Mesenchymal stem cell (in vitro differentiated cells and primary cell): ENCODE results near the gene OTOP2.

Experiments
- DNase-seq: peaks from one replicate; pipeline ENCODE4 v3.0.0-alpha.2; 2013
- H2AFZ ChIP-seq: one replicate; pipeline ENCODE4 v1.6.1; 2013; ENCODE audit warnings: low read depth, mild to moderate bottlenecking, control low read depth, inconsistent platforms, low read length, moderate library complexity
- H2AK5ac ChIP-seq: 2 replicates; pipeline ENCODE4 v1.6.1; 2013; ENCODE audit warnings: low read length, moderate library complexity, mild to moderate bottlenecking, inconsistent platforms; ENCODE audit not compliant: severe bottlenecking
- H2BK120ac ChIP-seq: one replicate; pipeline ENCODE4 v1.6.1; 2013; ENCODE audit warnings: low read depth, mild to moderate bottlenecking, inconsistent platforms, low read length, moderate library complexity
- H2BK12ac ChIP-seq, 2 experiments: one replicate each; pipeline ENCODE4 v1.6.1; 2013; ENCODE audit warnings: inconsistent platforms in 2 of 2, low read length in 2 of 2, mild to moderate bottlenecking in 2 of 2, moderate library complexity in 2 of 2, control low read depth in 1 of 2
- H2BK15ac ChIP-seq: one replicate; pipeline ENCODE4 v1.6.1; 2013; ENCODE audit warnings: mild to moderate bottlenecking, low read depth, inconsistent platforms; ENCODE audit not compliant: poor library complexity, severe bottlenecking
- H2BK5ac ChIP-seq: 2 replicates; pipeline ENCODE4 v1.6.1; 2013; ENCODE audit warnings: low read depth, mild to moderate bottlenecking, low read length, control low read depth, inconsistent platforms; ENCODE audit not compliant: poor library complexity, severe bottlenecking
- H3K14ac ChIP-seq, 2 experiments: one replicate each; pipeline ENCODE4 v1.6.1; 2013; ENCODE audit warnings: inconsistent platforms in 2 of 2, low read length in 2 of 2, control low read depth in 1 of 2, mild to moderate bottlenecking in 1 of 2, moderate library complexity in 1 of 2
- H3K18ac ChIP-seq, 2 experiments: one replicate each; pipeline ENCODE4 v1.6.1; 2013; ENCODE audit warnings: inconsistent platforms in 2 of 2, low read length in 2 of 2, control low read depth in 1 of 2, low read depth in 1 of 2, mild to moderate bottlenecking in 1 of 2
- H3K23ac ChIP-seq, 2 experiments: one replicate each; pipeline ENCODE4 v1.6.1; 2013; ENCODE audit warnings: inconsistent platforms in 2 of 2, low read length in 2 of 2, mild to moderate bottlenecking in 2 of 2, moderate library complexity in 2 of 2, control low read depth in 1 of 2
- H3K27ac ChIP-seq: 2 replicates; pipeline ENCODE4 v1.5.1; 2013; ENCODE audit warnings: mild to moderate bottlenecking, moderate library complexity, low read length, control low read depth, inconsistent platforms; ENCODE audit not compliant: poor library complexity, severe bottlenecking
- H3K27me3 ChIP-seq, 2 experiments: 2 replicates each; pipeline versions ENCODE4 v1.6.1 to v1.7.0; 2013; ENCODE audit warnings: low read length in 2 of 2, mild to moderate bottlenecking in 2 of 2, moderate library complexity in 2 of 2, control low read depth in 1 of 2, inconsistent platforms in 1 of 2; ENCODE audit not compliant: control insufficient read depth in 1 of 2, insufficient read depth in 1 of 2
- H3K36me3 ChIP-seq, 2 experiments: 2 replicates each; pipeline versions ENCODE4 v1.6.1 to v1.7.0; 2013; ENCODE audit warnings: low read length in 2 of 2, control low read depth in 1 of 2, inconsistent platforms in 1 of 2, low read depth in 1 of 2, mild to moderate bottlenecking in 1 of 2; ENCODE audit not compliant: insufficient read depth in 2 of 2, control insufficient read depth in 1 of 2
- H3K4ac ChIP-seq, 2 experiments: one replicate each; pipeline ENCODE4 v1.6.1; 2013; ENCODE audit warnings: inconsistent platforms in 2 of 2, low read length in 2 of 2, mild to moderate bottlenecking in 2 of 2, moderate library complexity in 2 of 2, control low read depth in 1 of 2, low read depth in 1 of 2
- H3K4me1 ChIP-seq: 2 replicates; pipeline ENCODE4 v1.6.1; 2013; ENCODE audit warnings: low read depth, low read length, control low read depth; ENCODE audit not compliant: control insufficient read depth, insufficient read depth
- H3K4me2 ChIP-seq: 2 replicates; pipeline ENCODE4 v1.6.1; 2013; ENCODE audit warnings: low read length, mild to moderate bottlenecking, inconsistent platforms; ENCODE audit not compliant: poor library complexity, severe bottlenecking
- H3K4me3 ChIP-seq, 2 experiments: 2 replicates each; pipeline versions ENCODE4 v1.5.1 to v1.7.0; 2013; ENCODE audit warnings: low read length in 2 of 2, mild to moderate bottlenecking in 2 of 2, control low read depth in 1 of 2, low read depth in 1 of 2; ENCODE audit not compliant: insufficient read depth in 1 of 2
- H3K79me1 ChIP-seq: replicated peaks from 2 replicates; pipeline ENCODE4 v1.6.1; 2013; ENCODE audit warnings: mild to moderate bottlenecking, control low read depth, low read length, inconsistent platforms; ENCODE audit not compliant: poor library complexity, severe bottlenecking
- H3K9ac ChIP-seq: 2 replicates; pipeline ENCODE4 v1.7.0; 2013; ENCODE audit warnings: mild to moderate bottlenecking, low read length, moderate library complexity
- H3K9me3 ChIP-seq: 2 replicates; pipeline ENCODE4 v1.7.0; 2013; ENCODE audit warnings: mild to moderate bottlenecking, low read length; ENCODE audit not compliant: control insufficient read depth
- H4K8ac ChIP-seq: one replicate; pipeline ENCODE4 v1.6.1; 2013; ENCODE audit warnings: inconsistent platforms, mild to moderate bottlenecking, low read length, moderate library complexity
- H4K91ac ChIP-seq: one replicate; pipeline ENCODE4 v1.6.1; 2013; ENCODE audit warnings: mild to moderate bottlenecking, low read length, inconsistent platforms
- WGBS: methylation state at CpG from one replicate; pipeline ENCODE4 v1.1.7; 2013; ENCODE audit warnings: mixed read lengths; 5-methylcytosine and 5-hydroxymethylcytosine counted together

The OTOP2 gene

DNA sequence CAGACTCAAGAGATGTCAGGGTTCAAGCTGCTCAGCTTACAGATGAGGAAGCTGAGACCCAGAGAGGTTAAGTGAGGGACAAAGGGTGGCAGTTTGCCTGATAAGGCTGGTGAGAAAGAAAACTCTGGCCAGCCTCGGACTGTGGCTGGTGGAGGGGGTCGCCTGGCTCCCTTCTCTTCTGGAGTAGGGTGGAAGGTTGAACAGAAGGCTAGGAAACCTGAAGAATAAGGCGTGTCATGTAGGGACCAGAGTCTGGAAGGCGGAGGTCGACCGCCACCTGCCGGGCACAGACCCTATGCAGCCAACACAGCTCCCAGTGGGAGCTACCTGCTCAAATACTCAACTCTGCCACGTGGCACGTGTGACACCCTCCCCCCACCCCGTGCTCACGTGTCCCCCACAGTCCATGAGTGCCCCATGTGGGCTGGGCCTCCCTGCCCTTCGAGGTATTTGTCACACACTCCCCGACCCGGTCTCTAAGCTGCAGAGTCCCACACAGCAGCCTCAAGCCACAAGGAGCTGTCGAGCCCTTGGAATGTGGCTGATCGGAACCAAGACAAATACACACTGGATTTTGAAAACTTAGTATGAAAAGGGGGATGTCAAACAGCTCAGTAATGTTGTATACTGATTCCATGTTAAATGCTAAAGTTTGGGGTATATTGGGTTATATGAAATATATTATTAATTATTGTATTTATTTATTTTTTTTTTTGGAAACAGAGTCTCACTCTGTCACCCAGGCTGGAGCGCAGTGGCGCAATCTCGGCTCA, 36.7 kb downstream of the OTOP2 start:
- WGBS = 49% methylated on average over 19 of the region's 19 CpGs
- H4K91ac ChIP-seq = no peak overlapping the region
- no peak overlapping the region for H3K27ac ChIP-seq
- no peaks in the 10 kb centered on the region for H3K9me3 ChIP-seq
- peaks cover 11% of the 10 kb centered on the region for H3K4me1 ChIP-seq
- H2BK12ac ChIP-seq = no peak overlapping the region
- H2BK5ac ChIP-seq = no peak overlapping the region
- no peaks in the 10 kb centered on the region for H3K36me3 ChIP-seq
- H2BK15ac ChIP-seq = no peak overlapping the region
- no peak overlapping the region for H3K18ac ChIP-seq
- no peak overlapping the region for H3K4ac ChIP-seq
- H3K14ac ChIP-seq = no peak overlapping the region
- no peak overlapping the region for H3K4me2 ChIP-seq
- H3K79me1 ChIP-seq = no peaks in the 10 kb centered on the region
- H2BK120ac ChIP-seq = no peak overlapping the region
- H3K9ac ChIP-seq = peak overlapping the region; percentile 7
- no peak overlapping the region for H3K23ac ChIP-seq
- H3K27me3 ChIP-seq = peaks cover 9 to 43% of the 10 kb centered on the region in 2 experiments
- no peak overlapping the region for H3K4me3 ChIP-seq
- no peak overlapping the region for H4K8ac ChIP-seq
- DNase-seq = peak; percentile 40
- no peak overlapping the region for H2AFZ ChIP-seq
- H2AK5ac ChIP-seq = no peak overlapping the region

DNA sequence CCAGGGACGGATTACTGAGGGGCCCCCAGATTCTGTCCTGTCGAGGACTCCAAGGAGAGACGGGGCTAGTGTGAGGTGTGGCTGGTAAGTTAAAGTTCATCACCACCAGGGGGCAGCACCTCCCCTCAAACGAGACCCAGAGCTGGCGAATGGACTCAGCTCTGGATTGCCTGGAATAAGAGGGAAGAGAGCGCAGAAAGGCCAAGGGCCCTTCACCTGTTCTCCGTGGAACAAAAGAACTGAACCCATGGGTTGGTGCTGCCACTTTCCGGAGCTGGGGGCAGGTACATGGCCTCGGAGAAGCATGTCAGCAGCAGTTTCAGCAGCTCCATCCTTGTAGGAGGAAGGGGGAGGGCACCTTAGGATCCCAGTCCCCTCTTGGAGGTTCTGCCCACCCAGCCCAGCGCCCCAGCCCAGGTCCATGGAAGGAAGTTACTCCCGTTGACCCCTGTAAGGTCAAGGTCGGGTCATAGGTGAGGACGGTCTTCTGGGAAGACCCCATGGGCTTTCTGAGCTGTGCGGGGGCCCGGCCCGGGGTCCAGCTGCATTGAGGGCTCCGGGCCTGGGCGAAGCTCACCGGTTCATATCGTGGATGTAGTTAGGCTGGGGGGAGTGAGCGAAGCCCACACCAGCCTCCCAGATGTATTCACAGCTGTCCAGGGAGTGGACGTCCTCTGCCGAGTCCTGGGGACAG, 37.7 kb downstream of the OTOP2 start:
- no peak overlapping the region for H3K4ac ChIP-seq
- no peak overlapping the region for H4K8ac ChIP-seq
- H2AK5ac ChIP-seq = no peak overlapping the region
- H2BK12ac ChIP-seq = no peak overlapping the region
- peaks cover 0 to 32% of the 10 kb centered on the region in 2 experiments for H3K27me3 ChIP-seq
- WGBS = 50% methylated on average over 23 of the region's 23 CpGs
- H3K36me3 ChIP-seq = no peaks in the 10 kb centered on the region
- no peak overlapping the region for H3K14ac ChIP-seq
- H3K4me3 ChIP-seq = no peak overlapping the region
- H2BK5ac ChIP-seq = no peak overlapping the region
- H2BK15ac ChIP-seq = no peak overlapping the region
- H3K4me2 ChIP-seq = no peak overlapping the region
- no peaks in the 10 kb centered on the region for H3K9me3 ChIP-seq
- no peak overlapping the region for H3K27ac ChIP-seq
- no peak overlapping the region for H2BK120ac ChIP-seq
- no peak overlapping the region for H3K23ac ChIP-seq
- peak; percentile 83 for DNase-seq
- no peak overlapping the region for H2AFZ ChIP-seq
- no peaks in the 10 kb centered on the region for H3K79me1 ChIP-seq
- H3K9ac ChIP-seq = no peak overlapping the region
- peaks cover 11% of the 10 kb centered on the region for H3K4me1 ChIP-seq
- no peak overlapping the region for H3K18ac ChIP-seq
- H4K91ac ChIP-seq = no peak overlapping the region

DNA sequence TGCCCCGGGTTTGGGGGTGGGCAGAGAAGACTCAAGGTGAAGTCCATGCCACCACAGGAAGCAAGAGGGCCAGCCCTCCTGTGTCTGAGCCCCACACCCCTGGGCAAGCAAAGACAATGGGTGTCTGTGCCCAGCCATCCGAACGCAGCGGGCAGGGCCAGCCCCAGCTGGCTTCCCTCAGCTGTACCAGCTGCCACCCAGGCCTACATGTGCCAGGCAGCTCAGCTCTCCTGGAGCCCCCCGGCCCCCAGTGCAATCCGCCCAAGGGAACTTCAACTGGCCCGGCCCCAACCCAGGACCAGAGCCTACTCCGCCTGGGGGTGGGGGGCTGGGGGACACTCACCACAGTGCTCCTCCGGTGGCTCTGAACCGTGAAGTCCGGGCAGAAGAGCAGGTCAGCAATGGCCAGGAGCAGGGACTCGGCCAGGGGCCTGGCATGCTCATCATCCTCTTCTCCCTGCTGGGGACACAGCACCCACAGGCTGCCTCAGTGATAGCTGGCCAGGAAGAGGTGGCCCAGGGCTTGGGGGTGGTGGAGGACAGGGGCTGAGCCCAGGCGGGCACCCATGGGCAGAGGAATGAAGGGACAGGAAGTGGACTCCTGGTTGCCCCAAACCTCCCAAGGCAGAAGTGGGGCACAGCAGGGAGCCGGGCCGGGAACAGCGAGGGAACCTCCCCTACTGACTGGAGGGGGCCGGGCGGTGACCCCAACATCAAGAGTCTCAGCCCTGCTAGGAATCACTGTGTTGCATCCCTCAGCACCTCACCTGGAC, 38.7 kb downstream of the OTOP2 start:
- Histone ChIP-seq H3K9ac (no peak overlapping the region), H2AFZ (no peak overlapping the region), H2AK5ac (no peak overlapping the region), H3K79me1 (no peaks in the 10 kb centered on the region), H3K36me3 (no peaks in the 10 kb centered on the region), H4K91ac (no peak overlapping the region), H3K9me3 (no peaks in the 10 kb centered on the region), H3K27me3 (peaks cover 0 to 31% of the 10 kb centered on the region in 2 experiments), H3K23ac (no peak overlapping the region), H3K14ac (no peak overlapping the region), H3K4me1 (peaks cover 11% of the 10 kb centered on the region), H2BK5ac (no peak overlapping the region), H2BK15ac (no peak overlapping the region), H3K4ac (no peak overlapping the region), H3K18ac (no peak overlapping the region), H3K27ac (no peak overlapping the region), H2BK120ac (no peak overlapping the region), H2BK12ac (no peak overlapping the region), H3K4me2 (no peak overlapping the region), H4K8ac (no peak overlapping the region), H3K4me3 (no peak overlapping the region)
- WGBS = 84% methylated on average over 18 of the region's 18 CpGs
- DNase-seq = no peak

DNA sequence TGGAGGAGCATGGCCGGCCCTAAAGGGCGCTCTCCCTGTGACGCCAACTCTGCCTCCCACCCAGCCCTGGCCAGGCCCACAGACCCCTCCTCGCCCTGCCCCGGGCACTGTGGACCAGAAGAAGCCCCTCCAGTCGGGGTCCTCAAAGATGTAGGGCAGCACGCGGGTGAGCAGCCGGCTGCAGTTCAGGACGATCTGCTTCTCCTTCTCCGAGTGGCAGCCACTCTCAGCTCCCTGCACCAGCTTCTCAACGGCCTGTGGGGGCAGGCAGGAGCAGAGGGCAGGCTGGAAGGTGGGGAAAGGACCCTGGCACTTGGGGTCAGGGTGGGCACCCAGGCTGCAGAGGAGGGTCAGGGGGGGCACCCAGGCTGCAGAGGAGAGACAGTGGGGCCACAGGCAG, 39.6 kb downstream of the OTOP2 start:
- Histone ChIP-seq H3K27me3 (peaks cover 0 to 29% of the 10 kb centered on the region in 2 experiments), H4K8ac (no peak overlapping the region), H3K4me3 (no peak overlapping the region), H3K79me1 (no peaks in the 10 kb centered on the region), H3K4ac (no peak overlapping the region), H2AFZ (no peak overlapping the region), H3K4me1 (peaks cover 11% of the 10 kb centered on the region), H2BK120ac (no peak overlapping the region), H3K4me2 (no peak overlapping the region), H2AK5ac (no peak overlapping the region), H3K9ac (no peak overlapping the region), H2BK5ac (no peak overlapping the region), H2BK12ac (no peak overlapping the region), H3K18ac (no peak overlapping the region), H3K27ac (no peak overlapping the region), H3K9me3 (no peaks in the 10 kb centered on the region), H3K36me3 (no peaks in the 10 kb centered on the region), H3K23ac (no peak overlapping the region), H4K91ac (no peak overlapping the region), H2BK15ac (no peak overlapping the region), H3K14ac (no peak overlapping the region)
- WGBS = 66% methylated on average over 12 of the region's 12 CpGs
- DNase-seq = no peak
